ENCODE results near the gene SMAD2.

Gene SMAD2

DNA sequence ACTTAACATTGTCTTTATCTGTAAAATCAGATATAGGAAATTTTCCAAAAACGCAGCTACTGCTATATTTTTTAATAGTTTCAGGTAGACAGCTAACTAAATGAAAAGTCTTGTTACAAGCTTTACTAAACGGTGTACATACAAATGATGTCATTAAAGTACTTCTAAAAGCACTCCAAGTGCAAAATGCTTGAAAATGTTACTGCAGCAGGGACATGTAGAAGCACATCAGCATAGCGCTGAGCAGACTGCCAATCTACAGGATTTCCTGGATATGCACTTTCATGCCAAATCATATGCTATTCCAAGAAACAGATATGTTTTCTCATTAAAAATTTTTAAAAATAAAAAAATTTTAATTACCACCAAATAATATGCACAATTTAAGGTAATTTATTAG, 61.7 kb downstream of the SMAD2 start:
- no peak overlapping the region for H3K14ac ChIP-seq (ENCODE audit: low read length in 2 of 2)
- no peaks in the 10 kb centered on the region for H3K27me3 ChIP-seq (ENCODE audit: control insufficient read depth in 1 of 2, insufficient read depth in 1 of 2, low read length in 2 of 2)
- no peak overlapping the region for H3K23ac ChIP-seq (ENCODE audit: low read length in 2 of 2)
- no peak overlapping the region for H3K18ac ChIP-seq (ENCODE audit: low read depth in 1 of 2, low read length in 2 of 2)
- H3K4me3 ChIP-seq (ENCODE audit: insufficient read depth in 1 of 2, low read depth in 1 of 2, low read length in 2 of 2): no peak overlapping the region
- H4K91ac ChIP-seq (ENCODE audit: low read length): no peak overlapping the region
- peaks cover 8% of the 10 kb centered on the region for H3K79me1 ChIP-seq (replicated peaks; ENCODE audit: low read length, poor library complexity, severe bottlenecking)
- no peak overlapping the region for H3K9ac ChIP-seq (ENCODE audit: low read length)
- H2BK5ac ChIP-seq (ENCODE audit: low read depth, low read length, poor library complexity, severe bottlenecking): no peak overlapping the region
- no peak overlapping the region for H2AK5ac ChIP-seq (ENCODE audit: low read length, severe bottlenecking)
- H3K9me3 ChIP-seq (ENCODE audit: control insufficient read depth, low read length): no peaks in the 10 kb centered on the region
- no peak overlapping the region for H4K8ac ChIP-seq (ENCODE audit: low read length)
- no peak overlapping the region for H2BK15ac ChIP-seq (ENCODE audit: low read depth, poor library complexity, severe bottlenecking)
- no peak overlapping the region for H3K27ac ChIP-seq (ENCODE audit: low read length, poor library complexity, severe bottlenecking)
- DNase-seq: no peak
- no peak overlapping the region for H2BK120ac ChIP-seq (ENCODE audit: low read depth, low read length)
- no peak overlapping the region for H2BK12ac ChIP-seq (ENCODE audit: low read length in 2 of 2)
- H3K4ac ChIP-seq (ENCODE audit: low read depth in 1 of 2, low read length in 2 of 2): no peak overlapping the region
- H2AFZ ChIP-seq (ENCODE audit: low read depth, low read length): no peak overlapping the region
- no peak overlapping the region for H3K4me2 ChIP-seq (ENCODE audit: low read length, poor library complexity, severe bottlenecking)
- no peaks in the 10 kb centered on the region for H3K4me1 ChIP-seq (ENCODE audit: control insufficient read depth, insufficient read depth, low read depth, low read length)
- 100% methylated on average over 2 of the region's 3 CpGs for WGBS
- H3K36me3 ChIP-seq (ENCODE audit: control insufficient read depth in 1 of 2, insufficient read depth in 2 of 2, low read depth in 1 of 2, low read length in 2 of 2): peaks cover 0 to 49% of the 10 kb centered on the region in 2 experiments

DNA sequence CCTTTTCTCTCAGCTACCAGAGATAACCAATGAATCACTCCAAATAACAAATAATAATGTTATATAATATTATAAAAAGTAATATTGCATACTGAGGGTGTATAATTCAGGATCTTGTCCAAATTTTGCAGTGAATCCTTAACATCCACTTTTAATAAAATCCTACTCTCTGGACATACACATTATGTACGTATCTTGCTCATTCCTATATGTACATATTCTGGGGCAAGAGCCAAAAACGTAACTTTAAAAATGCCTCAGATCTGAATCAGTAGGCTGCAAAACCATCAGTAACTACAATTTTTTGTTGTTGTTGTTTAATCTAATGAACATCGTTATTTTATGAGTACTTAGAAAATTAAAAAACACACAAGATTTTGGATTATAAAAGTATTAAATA, 65.3 kb downstream of the SMAD2 start:
- Histone ChIP-seq H3K9ac (ENCODE audit: low read length) (no peak overlapping the region), H3K4me3 (ENCODE audit: insufficient read depth in 1 of 2, low read depth in 1 of 2, low read length in 2 of 2) (no peak overlapping the region), H3K4me1 (ENCODE audit: control insufficient read depth, insufficient read depth, low read depth, low read length) (no peaks in the 10 kb centered on the region), H2BK5ac (ENCODE audit: low read depth, low read length, poor library complexity, severe bottlenecking) (no peak overlapping the region), H2BK15ac (ENCODE audit: low read depth, poor library complexity, severe bottlenecking) (no peak overlapping the region), H2BK12ac (ENCODE audit: low read length in 2 of 2) (no peak overlapping the region), H2BK120ac (ENCODE audit: low read depth, low read length) (no peak overlapping the region), H4K8ac (ENCODE audit: low read length) (no peak overlapping the region), H3K27me3 (ENCODE audit: control insufficient read depth in 1 of 2, insufficient read depth in 1 of 2, low read length in 2 of 2) (no peaks in the 10 kb centered on the region), H3K27ac (ENCODE audit: low read length, poor library complexity, severe bottlenecking) (no peak overlapping the region), H3K9me3 (ENCODE audit: control insufficient read depth, low read length) (peaks cover 1% of the 10 kb centered on the region), H3K23ac (ENCODE audit: low read length in 2 of 2) (no peak overlapping the region), H2AK5ac (ENCODE audit: low read length, severe bottlenecking) (no peak overlapping the region), H3K79me1 (replicated peaks; ENCODE audit: low read length, poor library complexity, severe bottlenecking) (peaks cover 14% of the 10 kb centered on the region), H2AFZ (ENCODE audit: low read depth, low read length) (no peak overlapping the region), H3K14ac (ENCODE audit: low read length in 2 of 2) (no peak overlapping the region), H4K91ac (ENCODE audit: low read length) (no peak overlapping the region), H3K36me3 (ENCODE audit: control insufficient read depth in 1 of 2, insufficient read depth in 2 of 2, low read depth in 1 of 2, low read length in 2 of 2) (peaks cover 4 to 73% of the 10 kb centered on the region in 2 experiments), H3K18ac (ENCODE audit: low read depth in 1 of 2, low read length in 2 of 2) (no peak overlapping the region), H3K4ac (ENCODE audit: low read depth in 1 of 2, low read length in 2 of 2) (no peak overlapping the region), H3K4me2 (ENCODE audit: low read length, poor library complexity, severe bottlenecking) (no peak overlapping the region)
- 90% methylated on average over 2 of the region's 3 CpGs for whole genome bisulfite sequencing
- no peak for DNase-seq

DNA sequence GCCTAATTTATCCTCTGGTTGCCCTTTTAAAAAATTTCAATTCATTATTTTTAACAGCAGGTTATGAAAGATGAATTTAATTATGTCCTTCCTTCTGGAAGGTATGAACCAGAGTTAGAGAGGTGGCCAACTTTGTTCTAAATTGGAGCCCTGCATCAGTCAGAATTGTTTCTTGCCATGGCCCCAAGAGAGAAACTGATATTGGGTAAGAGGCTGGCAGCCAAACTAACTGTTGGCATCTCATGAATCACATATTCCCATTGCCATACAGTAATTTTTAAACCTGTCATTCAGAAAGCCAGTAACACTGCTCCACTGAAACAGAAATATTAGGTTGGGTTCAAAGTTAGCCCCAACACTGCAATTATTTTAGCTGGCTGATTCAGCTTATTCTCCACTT, 67.4 kb downstream of the SMAD2 start:
- Histone ChIP-seq H3K4ac (ENCODE audit: low read depth in 1 of 2, low read length in 2 of 2) (no peak overlapping the region), H3K23ac (ENCODE audit: low read length in 2 of 2) (no peak overlapping the region), H3K14ac (ENCODE audit: low read length in 2 of 2) (no peak overlapping the region)

DNA sequence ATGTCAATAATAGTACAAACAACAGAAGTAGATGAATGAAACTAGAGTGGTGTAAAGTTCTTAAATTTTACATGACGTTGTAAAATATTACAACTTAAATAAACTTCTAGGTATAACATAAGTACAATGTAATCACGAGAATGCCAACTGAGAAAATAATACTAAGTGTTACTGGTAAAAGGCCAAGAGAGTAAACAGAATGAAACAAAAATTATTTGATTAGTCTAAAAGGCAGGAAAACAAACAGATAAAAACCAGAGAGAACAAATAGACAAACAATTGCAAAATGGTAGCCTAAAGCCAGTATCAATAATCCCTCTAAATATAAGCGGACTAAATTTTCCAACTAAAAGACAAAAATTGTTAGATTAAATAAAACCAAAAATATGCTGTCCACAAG, 71.9 kb downstream of the SMAD2 start:
- H4K91ac ChIP-seq (ENCODE audit: low read length): no peak overlapping the region
- H2BK120ac ChIP-seq (ENCODE audit: low read depth, low read length): no peak overlapping the region
- H3K4me3 ChIP-seq (ENCODE audit: insufficient read depth in 1 of 2, low read depth in 1 of 2, low read length in 2 of 2): peak overlapping the region in 1 of 2 experiments; percentile 25
- no peak overlapping the region for H2BK12ac ChIP-seq (ENCODE audit: low read length in 2 of 2)
- H2BK15ac ChIP-seq (ENCODE audit: low read depth, poor library complexity, severe bottlenecking): no peak overlapping the region
- H3K79me1 ChIP-seq (replicated peaks; ENCODE audit: low read length, poor library complexity, severe bottlenecking): peaks cover 17% of the 10 kb centered on the region
- peaks cover 14 to 80% of the 10 kb centered on the region in 2 experiments for H3K36me3 ChIP-seq (ENCODE audit: control insufficient read depth in 1 of 2, insufficient read depth in 2 of 2, low read depth in 1 of 2, low read length in 2 of 2)
- H2AK5ac ChIP-seq (ENCODE audit: low read length, severe bottlenecking): no peak overlapping the region
- H3K14ac ChIP-seq (ENCODE audit: low read length in 2 of 2): no peak overlapping the region
- no peaks in the 10 kb centered on the region for H3K27me3 ChIP-seq (ENCODE audit: control insufficient read depth in 1 of 2, insufficient read depth in 1 of 2, low read length in 2 of 2)
- H4K8ac ChIP-seq (ENCODE audit: low read length): no peak overlapping the region
- WGBS: 100% methylated on average over 1 of the region's 3 CpGs
- H2AFZ ChIP-seq (ENCODE audit: low read depth, low read length): no peak overlapping the region
- no peaks in the 10 kb centered on the region for H3K4me1 ChIP-seq (ENCODE audit: control insufficient read depth, insufficient read depth, low read depth, low read length)
- peaks cover 51% of the 10 kb centered on the region for H3K9me3 ChIP-seq (ENCODE audit: control insufficient read depth, low read length)
- H3K23ac ChIP-seq (ENCODE audit: low read length in 2 of 2): no peak overlapping the region
- H3K4ac ChIP-seq (ENCODE audit: low read depth in 1 of 2, low read length in 2 of 2): no peak overlapping the region
- no peak overlapping the region for H2BK5ac ChIP-seq (ENCODE audit: low read depth, low read length, poor library complexity, severe bottlenecking)
- H3K9ac ChIP-seq (ENCODE audit: low read length): no peak overlapping the region
- no peak overlapping the region for H3K18ac ChIP-seq (ENCODE audit: low read depth in 1 of 2, low read length in 2 of 2)
- H3K27ac ChIP-seq (ENCODE audit: low read length, poor library complexity, severe bottlenecking): no peak overlapping the region
- H3K4me2 ChIP-seq (ENCODE audit: low read length, poor library complexity, severe bottlenecking): no peak overlapping the region
- no peak for DNase-seq

More for the DNA sequence above, 67.4 kb downstream of the SMAD2 start:
- Histone ChIP-seq H2BK120ac (ENCODE audit: low read depth, low read length) (no peak overlapping the region), H3K4me2 (ENCODE audit: low read length, poor library complexity, severe bottlenecking) (no peak overlapping the region), H2BK15ac (ENCODE audit: low read depth, poor library complexity, severe bottlenecking) (no peak overlapping the region), H3K18ac (ENCODE audit: low read depth in 1 of 2, low read length in 2 of 2) (no peak overlapping the region), H3K27me3 (ENCODE audit: control insufficient read depth in 1 of 2, insufficient read depth in 1 of 2, low read length in 2 of 2) (no peaks in the 10 kb centered on the region), H3K36me3 (ENCODE audit: control insufficient read depth in 1 of 2, insufficient read depth in 2 of 2, low read depth in 1 of 2, low read length in 2 of 2) (peaks cover 8 to 81% of the 10 kb centered on the region in 2 experiments), H3K9me3 (ENCODE audit: control insufficient read depth, low read length) (peaks cover 23% of the 10 kb centered on the region), H3K9ac (ENCODE audit: low read length) (no peak overlapping the region), H2AK5ac (ENCODE audit: low read length, severe bottlenecking) (no peak overlapping the region), H4K91ac (ENCODE audit: low read length) (no peak overlapping the region), H3K27ac (ENCODE audit: low read length, poor library complexity, severe bottlenecking) (no peak overlapping the region), H3K4me1 (ENCODE audit: control insufficient read depth, insufficient read depth, low read depth, low read length) (no peaks in the 10 kb centered on the region), H3K79me1 (replicated peaks; ENCODE audit: low read length, poor library complexity, severe bottlenecking) (peaks cover 12% of the 10 kb centered on the region), H2BK12ac (ENCODE audit: low read length in 2 of 2) (no peak overlapping the region), H4K8ac (ENCODE audit: low read length) (no peak overlapping the region), H2BK5ac (ENCODE audit: low read depth, low read length, poor library complexity, severe bottlenecking) (no peak overlapping the region), H2AFZ (ENCODE audit: low read depth, low read length) (no peak overlapping the region), H3K4me3 (ENCODE audit: insufficient read depth in 1 of 2, low read depth in 1 of 2, low read length in 2 of 2) (no peak overlapping the region)
- no peak for DNase-seq
